Stimulated activated CD8-positive, alpha-beta memory T cell treated with anti-CD3 and anti-CD28 coated beads, Interleukin-2, amount 100 ng/mL, for 1 hour (primary cell): ENCODE data around the gene BRME1.
"Not testable (repeated sequence)": the region's sequence is repeated elsewhere in the genome, so short reads cannot be mapped to it uniquely, and the experiment has no call there.

Experiments
- DNase-seq, 2 donors: peaks; one replicate each; pipeline ENCODE4 v3.0.0-alpha.2; 2020; ENCODE audit warnings: low read depth in 2 of 2

Gene BRME1

DNA sequence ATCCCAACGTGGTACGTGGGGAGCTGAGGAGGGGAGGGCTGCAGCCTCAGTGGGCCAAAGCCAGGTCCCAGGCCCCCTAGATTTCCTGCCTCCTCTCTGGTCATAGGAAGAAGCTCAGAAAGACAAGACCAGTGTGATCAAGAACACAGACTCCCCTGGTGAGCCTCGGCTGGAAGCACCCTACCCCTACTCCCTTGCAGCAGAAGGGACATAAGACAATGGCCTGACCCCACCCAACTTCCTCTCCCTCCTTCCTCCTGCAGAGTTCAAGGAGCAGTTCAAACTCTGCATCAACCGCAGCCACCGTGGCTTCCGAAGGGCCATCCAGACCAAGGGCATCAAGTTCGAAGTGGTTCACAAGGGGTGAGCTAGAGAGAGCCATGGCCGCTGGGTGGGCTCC lies 20.8 kb upstream of the BRME1 start:
- no peak for DNase-seq

GRCh38 chr19:13926010-13926409 lies 20.1 kb upstream of the BRME1 start:
- DNase-seq = no peak

DNA sequence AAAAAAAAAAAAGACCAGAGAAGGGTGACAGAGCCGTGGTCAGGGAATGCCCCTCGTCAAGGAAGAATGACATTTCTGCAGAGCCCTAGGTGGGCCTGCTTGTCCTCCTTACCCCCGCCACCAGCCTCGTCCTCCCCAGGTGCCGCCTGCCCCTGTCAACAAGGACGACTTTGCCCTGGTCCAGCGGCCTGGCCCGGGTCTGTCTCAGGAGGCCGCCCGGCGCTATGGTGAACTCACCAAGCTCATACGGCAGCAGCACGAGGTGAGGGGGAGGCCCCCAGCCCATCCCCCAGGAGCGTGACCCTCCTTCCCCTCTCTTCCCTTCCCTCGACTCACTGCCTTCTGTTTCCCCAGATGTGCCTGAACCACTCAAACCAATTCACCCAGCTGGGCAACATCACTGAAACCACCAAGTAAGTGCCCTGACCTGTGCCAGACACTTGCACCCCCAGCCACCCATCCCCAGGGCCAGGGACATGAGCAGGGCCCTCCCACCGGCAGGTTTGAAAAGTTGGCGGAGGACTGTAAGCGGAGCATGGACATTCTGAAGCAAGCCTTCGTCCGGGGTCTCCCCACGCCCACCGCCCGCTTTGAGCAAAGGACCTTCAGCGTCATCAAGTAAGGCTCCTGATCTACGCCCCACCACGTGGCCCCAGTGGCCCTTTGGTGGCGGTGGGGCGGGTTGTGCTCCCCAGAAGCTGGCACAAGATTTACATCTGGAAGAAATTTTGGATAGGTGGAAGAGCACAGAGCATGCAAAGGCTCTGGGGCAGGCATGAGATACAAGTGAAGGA lies 17.5 kb upstream of the BRME1 start:
- no peak for DNase-seq

DNA sequence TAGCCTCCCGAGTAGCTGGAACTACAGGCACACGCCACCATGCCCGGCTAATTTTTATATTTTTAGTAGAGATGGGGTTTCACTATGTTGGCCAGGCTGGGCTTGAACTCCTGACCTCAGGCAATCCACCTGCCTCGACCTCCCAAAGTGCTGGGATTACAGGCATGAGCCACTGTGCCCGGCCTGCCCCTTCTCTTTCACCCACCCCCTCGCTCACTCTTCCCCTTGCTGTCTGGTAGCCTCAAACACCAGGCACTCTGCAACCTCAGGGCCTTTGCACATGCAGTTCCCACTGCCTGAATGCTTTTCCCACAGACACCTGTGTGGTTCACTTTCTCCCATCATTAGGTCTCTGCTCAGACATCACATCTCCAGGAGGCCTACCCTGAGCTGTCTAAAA lies 16.2 kb upstream of the BRME1 start:
- not testable (repeated sequence) for DNase-seq

DNA sequence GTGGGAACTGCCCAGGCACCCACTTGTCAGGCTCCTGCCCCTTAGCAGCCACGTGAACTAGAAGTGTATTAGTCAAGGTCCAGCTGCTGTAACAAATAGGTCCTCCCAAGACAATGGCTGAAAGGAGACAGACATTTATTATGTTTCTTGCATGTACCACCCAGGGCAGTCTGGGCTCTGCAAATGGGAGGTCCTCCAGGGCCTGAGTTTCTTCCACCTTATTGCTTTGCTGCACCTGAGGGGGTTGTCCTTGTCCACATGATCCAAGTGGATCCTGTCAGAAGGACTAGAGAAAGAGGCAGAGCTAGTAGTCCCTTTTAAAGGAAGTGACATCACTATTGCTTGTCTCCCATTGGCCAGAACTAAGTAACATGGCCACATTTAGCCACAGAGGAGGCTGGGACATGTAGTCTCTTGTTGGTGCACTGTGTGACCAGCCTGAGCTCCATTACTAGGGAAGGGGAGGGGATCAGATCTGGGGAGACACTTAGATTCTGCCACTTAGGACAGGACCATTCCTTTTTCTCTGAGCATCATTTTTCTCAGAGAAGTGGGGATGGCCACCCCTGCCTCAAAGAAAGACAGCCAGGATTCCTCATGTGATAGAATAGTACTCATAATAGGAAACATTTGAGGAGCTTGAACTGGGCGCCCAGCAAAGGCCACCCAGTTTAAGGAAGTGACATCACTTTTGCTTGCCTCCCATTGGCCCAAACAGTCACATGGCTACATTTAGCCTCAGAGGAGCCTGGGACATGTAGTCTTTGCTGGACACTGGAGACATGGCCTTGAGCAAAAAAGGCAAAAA lies 15.2 kb upstream of the BRME1 start:
- DNase-seq = no peak

DNA sequence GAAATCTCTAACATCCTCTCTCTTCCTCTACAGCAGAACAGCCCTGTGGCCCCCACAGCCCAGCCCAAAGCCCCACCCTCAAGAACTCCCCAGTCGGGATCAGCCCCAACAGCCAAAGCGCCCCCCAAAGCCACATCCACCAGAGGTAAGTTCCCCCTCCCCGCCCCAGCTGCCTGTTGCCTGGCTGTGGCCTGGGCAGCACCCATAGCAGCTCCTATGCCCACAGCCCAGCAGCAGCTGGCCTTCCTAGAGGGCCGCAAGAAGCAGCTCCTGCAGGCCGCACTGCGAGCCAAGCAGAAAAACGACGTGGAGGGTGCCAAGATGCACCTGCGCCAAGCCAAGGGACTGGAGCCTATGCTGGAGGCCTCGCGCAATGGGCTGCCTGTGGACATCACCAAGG lies 14.6 kb upstream of the BRME1 start:
- DNase-seq = no peak

DNA sequence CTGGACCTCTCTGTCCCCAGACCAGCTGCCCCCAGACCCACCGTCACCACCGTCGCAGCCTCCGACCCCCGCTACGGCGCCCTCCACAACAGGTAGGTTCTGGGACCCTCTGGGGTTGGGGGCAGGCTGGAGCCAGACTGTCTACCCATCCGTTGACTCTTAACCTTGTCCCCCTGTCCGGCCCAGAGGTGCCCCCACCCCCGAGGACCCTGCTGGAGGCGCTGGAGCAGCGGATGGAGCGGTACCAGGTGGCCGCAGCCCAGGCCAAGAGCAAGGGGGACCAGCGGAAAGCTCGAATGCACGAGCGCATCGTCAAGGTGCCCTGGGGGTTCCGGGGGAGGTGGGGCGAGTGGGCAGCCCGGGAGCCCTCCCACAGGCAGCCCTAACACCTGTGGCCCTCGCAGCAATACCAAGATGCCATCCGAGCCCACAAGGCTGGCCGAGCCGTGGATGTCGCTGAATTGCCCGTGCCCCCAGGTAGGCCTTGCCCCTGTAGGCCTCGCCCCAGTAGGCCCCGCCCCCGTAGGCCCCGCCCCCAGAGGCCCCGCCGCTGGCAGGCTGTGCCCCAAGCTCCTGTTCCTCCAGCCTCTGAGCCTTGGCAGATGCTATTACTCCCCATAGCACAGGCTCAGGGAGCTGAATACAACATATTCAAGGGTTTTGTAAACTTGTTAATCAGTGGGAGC lies 13.0 kb upstream of the BRME1 start:
- no peak for DNase-seq

DNA sequence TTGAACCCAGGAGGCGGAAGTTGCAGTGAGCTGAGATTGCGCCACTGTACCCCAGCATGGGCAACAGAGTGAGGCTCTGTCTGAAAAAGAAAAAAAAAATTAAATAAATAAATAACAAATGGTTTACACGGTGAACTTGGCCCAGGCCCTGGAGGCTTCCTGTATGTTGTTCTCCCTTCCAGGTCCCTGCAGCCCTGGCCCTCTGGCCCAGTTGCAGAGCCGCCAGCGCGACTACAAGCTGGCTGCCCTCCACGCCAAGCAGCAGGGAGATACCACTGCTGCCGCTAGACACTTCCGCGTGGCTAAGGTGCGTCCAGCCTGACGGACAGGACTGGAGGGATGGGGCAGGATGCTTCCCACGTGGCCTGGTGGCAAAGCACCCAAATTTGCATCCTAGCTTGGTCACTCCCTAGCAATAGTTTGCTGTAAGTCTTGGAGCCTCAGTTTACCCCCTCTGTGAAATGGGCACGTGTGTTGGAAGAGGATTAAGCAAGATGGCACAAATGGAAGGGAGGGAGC lies 12.0 kb upstream of the BRME1 start:
- DNase-seq = no peak

- no peak for DNase-seq
These were observed 8.9 kb upstream of the BRME1 start for GRCh38 chr19:13914777-13915176.

- DNase-seq = no peak
These were observed 7.4 kb upstream of the BRME1 start for GRCh38 chr19:13913352-13913751.

- no peak for DNase-seq
These were observed 3.5 kb upstream of the BRME1 start for GRCh38 chr19:13909430-13909829.

- no peak for DNase-seq
These were observed 2.8 kb upstream of the BRME1 start for GRCh38 chr19:13908674-13909073.

GRCh38 chr19:13906910-13907309 lies 993 bp upstream of the BRME1 start:
- DNase-seq = no peak

GRCh38 chr19:13906521-13906904 lies 596 bp upstream of the BRME1 start:
- DNase-seq = no peak

- no peak for DNase-seq
These were observed 2.8 kb downstream of the BRME1 start for GRCh38 chr19:13902993-13903555.

DNA sequence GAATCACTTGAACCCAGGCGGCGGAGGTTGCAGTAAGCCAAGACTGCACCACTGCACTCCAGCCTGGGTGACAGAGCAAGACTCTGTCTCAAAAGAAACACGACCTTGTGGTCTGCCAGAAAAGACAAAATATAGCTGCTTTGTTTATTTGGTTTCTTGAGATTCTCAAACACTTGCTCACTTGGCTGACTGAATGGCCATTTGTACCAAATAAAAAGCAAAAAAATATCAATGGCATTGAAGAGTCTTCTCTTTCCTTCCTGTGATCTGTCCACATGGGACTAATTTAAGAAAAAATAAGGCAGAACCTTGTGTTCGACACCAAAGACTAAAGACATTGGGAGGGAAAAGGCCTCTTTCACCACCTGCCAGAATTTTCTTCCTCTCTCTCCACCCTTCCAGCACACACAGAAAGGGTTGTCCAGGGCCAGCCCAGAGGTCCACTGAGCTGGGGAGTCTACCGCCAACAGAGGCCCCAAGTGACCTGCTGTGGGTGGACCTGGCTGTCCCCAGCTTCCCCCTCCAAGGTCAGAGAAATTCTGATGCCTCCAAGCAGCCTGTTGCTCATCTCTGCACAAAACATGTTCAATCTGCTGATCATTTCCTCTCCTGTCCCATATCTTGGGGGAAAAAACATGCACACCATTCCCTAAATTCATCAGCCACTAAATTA lies 5.9 kb downstream of the BRME1 start:
- no peak for DNase-seq

DNA sequence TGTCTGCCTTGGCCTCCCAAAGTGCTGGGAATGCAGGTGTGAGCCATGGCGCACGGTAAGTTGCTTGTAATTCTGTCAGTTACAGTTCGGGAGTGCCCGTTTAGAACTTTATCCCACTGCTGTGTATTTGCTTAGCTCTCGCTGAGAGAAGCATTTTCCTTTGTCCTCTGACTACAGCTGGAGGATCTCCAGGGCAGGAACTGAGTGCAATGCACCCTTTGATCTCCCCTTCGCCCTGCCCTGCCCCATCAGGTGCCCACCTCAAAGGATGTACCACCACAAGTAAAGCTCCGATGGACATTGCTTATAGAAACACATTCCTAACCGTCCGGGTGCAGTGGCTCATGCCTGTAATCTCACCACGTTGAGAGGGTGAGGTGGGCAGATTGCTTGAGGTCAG lies 6.5 kb downstream of the BRME1 start:
- no peak for DNase-seq

GRCh38 chr19:13896227-13896626 lies 9.7 kb downstream of the BRME1 start:
- no peak for DNase-seq

- DNase-seq = no peak
These were observed 11.4 kb downstream of the BRME1 start for GRCh38 chr19:13894552-13894951.

- no peak for DNase-seq
These were observed 13.0 kb downstream of the BRME1 start for GRCh38 chr19:13892870-13893269.

GRCh38 chr19:13890136-13890535 lies 15.8 kb downstream of the BRME1 start:
- no peak for DNase-seq

- DNase-seq = no peak
These were observed 17.6 kb downstream of the BRME1 start for GRCh38 chr19:13888281-13888680.
